NCI-H1105 treated with DMSO at 0.1 percent for 48 hours (cell line): Measurements from ENCODE around the gene ZNF837.
"Not testable (repeated sequence)": the region's sequence is repeated elsewhere in the genome, so short reads cannot be mapped to it uniquely, and the experiment has no call there.

Experiments
- DNase-seq: peaks from one replicate; lab custom pipeline; 2025; lab: John Stamatoyannopoulos, UW

The ZNF837 gene

DNA sequence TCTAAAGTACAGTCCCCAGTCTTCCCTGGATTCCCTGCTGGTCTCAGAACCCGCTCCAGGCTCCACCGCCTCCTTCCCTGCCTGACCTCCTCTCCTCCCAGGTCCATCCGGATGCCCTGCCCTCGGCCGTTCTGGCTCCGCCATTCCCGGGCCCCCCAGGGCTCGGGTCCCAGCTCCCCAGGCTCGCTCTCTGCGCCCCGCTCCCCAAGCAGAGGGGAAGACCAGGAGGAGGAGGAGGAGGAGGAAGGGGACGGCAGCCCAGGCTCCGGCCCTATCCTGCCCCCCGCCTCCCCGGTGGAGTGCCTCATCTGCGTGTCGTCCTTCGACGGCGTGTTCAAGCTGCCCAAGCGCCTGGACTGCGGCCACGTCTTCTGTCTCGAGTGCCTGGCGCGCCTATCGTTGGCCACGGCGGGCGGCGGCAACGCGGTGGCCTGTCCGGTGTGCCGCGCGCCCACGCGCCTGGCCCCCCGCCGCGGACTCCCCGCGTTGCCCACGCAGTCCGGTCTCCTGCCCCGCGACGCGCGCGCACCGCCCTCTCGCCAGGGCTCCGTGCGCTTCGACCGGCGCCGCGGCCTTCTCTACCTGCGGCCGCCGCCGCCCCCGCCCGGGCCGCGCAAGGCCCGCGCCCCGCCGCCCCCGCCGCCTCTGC, 15.3 kb upstream of the ZNF837 start:
- DNase-seq, result no peak

DNA sequence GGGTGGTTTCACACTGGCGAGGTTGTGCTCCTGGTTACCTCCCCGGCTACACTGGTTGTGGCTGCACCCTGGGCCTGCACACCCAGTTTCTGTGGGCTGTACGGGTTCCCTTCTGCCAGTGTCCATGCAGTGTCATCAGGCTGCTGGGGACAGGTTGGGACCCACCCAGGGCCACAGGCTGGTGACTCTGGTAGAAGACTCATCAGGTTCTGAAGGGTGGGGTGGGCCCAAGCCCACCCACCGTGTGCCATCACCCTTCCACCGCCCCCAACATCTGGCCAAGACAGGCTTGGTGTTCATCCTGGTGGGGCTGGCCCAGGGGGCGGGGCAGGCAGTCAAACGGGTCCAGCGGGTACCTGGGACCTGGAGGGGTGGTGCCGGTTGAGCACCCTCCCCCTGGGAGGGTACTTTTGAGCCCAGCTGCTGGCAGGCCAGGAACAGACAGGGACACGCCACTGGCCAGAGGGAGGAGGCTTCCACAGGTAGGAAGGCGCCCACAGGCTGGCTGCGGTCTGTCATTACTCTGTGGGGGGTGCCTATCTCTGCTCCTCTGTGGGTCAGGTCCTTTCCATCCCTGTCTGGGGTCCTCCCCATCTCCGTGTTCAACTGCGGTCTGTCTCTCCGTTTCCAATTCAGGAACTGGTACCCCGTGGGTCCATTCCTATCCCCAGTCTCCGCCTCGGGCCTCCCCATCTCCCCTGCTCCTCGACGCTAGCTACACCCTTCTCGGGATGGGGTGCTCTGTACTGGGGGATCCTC, 14.6 kb upstream of the ZNF837 start, which contains the start of gene RNF225:
Gene RNF225, plus strand, starts transcription at position 437 of the 759 bp plus-strand sequence. CDS start 434 bp downstream, outside the sequence.
- DNase-seq, result no peak

DNA sequence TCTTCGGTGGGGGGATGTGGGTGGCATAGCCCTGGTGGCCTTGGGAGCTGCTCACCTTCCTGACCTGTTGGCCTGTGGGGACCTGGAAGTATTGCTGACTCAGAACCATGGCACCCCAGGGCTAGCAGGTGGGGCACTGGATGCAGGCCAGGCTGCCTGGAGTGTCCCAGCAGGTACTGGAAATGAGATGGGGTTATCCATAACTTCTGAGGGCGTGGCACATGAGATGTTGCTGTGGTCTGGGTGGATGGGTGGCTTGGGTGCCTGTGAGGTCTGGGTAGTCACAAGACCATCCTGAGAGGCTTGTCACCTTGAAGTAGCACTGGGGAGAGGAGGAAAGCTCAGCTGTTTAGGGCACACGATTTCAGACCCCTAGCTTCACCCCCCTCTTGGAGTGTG, 14.0 kb upstream of the ZNF837 start:
- DNase-seq, result no peak

DNA sequence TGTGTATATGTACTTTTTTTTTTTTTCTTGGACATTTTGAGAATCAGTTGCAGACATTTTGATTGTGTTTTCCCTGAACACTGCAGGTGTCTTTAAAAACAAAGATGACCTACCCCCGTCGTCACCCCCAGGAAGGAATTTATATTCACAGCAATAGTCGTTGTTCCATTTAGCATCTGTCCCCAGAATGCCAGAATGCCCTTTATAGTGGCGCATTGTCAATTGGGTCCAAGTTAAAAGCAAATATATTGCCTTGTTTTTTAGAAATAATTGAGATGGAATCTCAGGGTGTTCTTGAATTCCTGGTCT, 12.8 kb upstream of the ZNF837 start:
- DNase-seq, result no peak

DNA sequence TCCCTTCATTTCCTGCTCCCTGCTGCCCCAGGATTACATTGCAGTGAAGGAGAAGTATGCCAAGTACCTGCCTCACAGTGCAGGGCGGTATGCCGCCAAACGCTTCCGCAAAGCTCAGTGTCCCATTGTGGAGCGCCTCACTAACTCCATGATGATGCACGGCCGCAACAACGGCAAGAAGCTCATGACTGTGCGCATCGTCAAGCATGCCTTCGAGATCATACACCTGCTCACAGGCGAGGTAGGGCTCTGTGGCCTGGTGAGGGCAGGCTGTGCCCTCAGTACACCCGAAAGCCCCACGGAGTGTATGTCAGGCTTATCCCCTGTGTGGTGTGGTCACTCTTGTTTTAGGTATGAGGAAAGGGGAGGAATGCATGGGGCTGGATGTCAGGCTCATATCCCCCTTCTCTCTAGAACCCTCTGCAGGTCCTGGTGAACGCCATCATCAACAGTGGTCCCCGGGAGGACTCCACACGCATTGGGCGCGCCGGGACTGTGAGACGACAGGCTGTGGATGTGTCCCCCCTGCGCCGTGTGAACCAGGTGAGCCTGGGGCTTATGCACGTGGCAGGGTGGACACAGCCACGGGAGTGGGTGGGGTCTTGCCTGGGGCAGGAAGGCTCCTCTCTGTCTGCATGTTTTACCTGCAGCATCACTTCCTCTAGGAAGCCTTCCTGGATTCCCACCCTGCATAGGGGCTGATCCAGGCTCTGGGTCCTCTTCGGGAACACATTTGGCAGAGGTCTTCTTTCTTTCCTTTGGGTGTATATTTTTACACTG, 12.3 kb upstream of the ZNF837 start:
- no peak for DNase-seq

DNA sequence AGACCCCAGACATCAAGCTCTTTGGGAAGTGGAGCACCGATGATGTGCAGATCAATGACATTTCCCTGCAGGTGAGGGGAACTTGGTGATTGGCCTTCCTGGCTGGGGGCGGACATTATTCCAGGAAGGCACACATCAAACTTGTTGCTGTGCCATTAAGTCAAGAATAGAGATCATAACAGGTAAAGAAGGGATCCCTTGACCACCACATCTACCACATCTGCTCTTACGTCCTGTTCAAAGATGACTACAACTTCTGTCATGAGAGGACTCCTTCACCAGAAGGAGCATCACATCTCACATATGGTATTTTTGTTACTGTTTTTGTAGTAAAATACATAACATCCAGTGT, 7.3 kb upstream of the ZNF837 start:
- no peak for DNase-seq

DNA sequence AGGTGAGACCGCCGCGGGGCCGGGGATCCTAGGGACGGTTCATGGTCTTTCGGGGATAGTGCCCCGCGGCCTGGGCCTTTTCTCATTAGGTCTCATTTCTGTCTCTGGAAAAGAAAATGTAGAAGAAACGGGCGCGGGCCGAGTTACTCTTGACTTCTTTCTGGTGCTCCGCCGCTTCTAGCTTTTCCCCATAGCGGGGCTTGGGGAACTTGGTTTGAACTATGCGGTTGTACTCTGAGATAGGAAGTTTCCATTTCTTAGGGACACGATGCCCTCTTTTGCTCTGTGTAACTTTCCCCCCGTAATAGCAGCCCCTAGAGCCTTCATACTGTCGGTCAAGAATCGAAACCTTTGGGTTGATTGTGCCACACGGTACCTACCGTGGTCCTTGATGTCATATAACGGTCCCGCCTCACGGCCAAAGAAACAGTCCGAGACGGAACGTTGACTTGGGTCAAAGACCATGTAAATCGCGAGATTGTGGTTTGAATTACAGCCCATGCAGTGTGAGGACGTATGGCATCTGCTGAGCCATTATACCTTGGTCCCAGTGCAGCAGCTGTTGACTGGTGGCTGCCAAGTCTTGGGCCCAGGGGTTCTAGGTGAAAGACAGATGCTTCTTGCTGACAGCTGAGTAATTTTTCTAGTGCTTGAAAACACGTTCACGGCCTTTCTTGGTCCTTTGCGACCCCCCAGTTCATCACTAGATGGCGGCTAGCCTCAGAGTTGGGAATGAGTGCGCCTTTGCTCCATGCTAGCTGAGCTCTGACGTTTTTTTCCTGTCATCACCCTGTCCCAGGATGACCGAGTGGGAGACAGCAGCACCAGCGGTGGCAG, 6.7 kb upstream of the ZNF837 start:
- no peak for DNase-seq

DNA sequence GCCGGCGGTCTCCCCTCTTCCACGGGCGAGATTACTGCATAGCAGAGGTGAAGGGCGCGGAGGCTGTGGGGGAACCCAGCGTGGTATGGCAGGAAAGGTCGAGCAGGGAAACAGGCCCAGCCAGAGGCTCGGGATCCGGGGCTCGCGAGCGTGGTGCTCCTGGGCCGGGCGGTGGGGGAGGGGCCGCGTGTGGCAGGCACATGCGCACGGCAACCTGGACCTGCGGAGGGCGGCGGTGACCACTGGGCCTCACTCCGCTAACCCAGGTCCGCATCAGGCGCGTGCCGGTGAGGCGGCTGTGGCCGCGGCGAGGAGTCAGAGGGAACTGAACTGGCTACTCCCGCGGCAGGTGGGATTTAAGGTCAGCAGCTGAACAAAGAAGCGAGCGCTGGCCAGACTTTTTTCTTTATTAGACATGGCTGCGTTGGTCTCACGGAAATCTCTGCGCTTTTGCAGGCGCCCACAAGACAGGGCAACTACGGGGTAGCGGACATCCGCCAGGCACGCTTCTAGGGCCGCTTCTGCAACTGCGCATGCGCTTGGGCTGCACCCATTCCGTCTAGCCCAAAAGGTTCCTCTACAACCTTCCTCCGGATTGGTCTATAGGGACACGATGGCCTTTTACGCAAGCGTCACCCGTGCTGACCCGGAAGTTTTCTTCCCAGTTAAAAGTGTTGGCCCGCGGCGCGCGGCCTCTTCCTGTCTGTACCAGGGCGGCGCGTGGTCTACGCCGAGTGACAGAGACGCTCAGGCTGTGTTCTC, 5.9 kb upstream of the ZNF837 start, which contains the start of gene RPS5:
Gene RPS5, plus strand, starts transcription at position 694 of the 762 bp plus-strand sequence. CDS start 869 bp downstream, outside the sequence.
- peak; percentile 97 for DNase-seq

DNA sequence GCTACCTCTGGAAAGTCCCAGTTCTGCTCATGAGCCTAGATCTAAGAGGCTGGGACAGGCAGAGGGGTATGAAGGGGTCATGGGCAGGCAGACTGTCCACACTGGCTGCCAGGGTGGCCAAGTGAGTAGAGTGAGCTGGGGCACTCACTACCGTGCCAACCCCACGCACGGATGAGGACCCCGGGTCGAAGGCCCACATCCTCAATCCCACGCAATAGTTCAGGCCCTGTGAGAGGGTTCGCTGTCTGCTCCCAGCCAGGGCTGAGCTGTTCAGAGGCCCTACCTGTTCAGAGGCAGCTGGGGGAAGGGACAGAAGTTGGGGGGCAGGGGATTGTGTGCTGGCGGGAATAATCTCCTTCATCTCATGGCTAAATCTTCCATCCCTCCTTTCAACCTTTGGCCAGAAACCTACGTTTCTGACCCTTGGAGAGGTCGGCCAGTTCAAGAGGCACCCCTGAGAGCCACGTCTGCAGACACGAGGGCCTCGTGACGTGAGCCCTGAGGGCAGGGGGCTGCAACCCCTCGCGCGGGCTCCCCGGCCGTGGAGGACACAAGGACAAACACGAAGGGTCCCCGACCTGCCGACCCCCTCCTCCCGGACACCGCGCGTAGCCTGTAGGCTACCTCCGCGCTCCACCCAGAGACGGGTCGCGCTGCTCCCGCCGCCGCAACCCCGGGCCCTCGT, 5.2 kb upstream of the ZNF837 start:
- DNase-seq, result no peak

DNA sequence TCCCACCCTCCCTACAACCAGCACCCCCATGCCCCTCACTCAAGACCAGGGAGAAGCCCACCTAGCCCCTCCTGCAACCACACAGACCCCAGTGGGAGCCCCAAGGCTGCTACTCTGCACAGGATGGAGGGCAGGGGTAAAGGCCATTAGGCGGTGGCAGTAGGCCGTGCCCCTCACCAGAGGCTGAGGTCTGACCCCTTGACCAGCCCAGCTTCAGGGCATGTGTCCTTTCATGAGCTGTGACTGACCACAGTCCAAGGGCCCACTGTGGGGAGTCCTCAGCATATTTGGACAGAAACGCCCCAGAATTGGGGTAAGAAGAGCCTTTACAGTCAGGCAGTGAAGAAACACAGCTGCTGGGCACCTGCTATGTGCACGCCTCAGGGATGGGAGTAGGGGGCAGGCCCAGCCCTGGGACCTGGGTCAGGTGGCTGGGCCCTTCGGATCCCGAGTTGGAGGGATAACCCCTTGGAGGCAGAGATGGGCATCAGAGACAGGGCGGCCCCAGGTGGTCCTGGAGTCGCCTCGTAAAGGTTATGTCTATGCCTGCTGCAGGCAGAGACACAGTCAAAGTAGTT, 4.6 kb upstream of the ZNF837 start:
- no peak for DNase-seq

DNA sequence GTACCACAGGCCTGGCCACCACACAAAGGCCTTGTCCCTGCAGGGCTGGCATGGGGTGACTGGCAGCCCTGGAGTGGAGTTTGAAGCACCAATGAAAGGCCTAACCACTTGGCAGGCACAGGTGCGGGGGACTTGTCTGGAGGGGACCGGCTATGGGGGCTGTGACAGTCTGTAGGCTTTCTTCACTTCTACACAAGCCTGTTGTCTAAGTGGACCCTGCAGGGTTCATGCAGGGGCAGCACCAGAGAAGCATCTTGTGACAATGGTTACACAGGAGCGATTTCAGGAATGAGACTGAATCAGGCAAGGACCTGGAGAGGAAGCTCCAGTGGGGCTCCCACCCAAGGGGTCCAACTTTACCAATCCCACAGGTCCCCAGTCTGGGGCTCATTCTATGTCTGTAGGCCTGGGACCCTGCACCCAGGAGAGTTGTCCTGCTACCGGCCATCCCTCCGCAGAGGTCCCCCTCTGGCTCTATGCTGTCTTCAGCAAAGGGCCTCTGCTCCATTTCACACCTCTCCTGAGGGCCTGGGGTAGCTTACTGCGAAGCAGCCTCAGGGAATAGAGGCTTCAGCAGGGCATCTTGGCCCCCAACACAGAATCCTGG, 2.3 kb upstream of the ZNF837 start:
- no peak for DNase-seq

DNA sequence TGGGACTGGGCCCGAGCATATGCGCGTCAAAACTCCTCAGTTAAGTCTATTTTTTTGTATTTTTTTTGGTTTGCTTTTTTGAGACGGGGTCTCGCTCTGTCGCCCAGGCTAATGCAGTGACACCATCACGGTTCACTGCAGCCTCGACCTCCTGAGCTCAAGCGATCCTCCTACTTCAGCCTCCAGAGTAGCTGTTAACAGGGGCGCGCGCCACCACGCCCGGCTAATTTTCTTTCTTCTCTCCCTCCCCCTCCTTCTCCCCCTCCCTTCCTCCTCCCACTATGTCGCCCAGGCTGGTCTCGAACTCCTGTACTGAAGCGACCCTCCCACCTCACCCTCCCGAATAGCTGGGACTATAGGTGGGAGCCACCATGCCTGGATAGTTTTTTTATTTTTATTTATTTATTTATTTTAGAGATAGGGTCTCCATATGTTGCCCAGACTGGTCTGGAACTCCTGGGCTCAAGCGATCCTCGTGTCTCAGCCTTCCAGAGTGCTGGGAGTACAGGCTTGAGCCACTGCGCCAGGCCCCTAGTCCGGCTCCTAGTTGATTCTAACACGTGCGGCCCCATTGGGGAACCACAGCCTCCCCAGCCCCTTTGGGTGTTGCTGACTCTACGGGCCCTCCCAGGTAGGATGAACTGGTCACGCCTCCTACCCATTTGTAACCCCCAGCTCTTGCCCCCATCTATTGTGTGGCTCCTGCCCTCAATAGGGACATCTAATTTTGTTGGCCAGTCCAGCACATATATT, 806 bp upstream of the ZNF837 start:
- DNase-seq, result no peak

DNA sequence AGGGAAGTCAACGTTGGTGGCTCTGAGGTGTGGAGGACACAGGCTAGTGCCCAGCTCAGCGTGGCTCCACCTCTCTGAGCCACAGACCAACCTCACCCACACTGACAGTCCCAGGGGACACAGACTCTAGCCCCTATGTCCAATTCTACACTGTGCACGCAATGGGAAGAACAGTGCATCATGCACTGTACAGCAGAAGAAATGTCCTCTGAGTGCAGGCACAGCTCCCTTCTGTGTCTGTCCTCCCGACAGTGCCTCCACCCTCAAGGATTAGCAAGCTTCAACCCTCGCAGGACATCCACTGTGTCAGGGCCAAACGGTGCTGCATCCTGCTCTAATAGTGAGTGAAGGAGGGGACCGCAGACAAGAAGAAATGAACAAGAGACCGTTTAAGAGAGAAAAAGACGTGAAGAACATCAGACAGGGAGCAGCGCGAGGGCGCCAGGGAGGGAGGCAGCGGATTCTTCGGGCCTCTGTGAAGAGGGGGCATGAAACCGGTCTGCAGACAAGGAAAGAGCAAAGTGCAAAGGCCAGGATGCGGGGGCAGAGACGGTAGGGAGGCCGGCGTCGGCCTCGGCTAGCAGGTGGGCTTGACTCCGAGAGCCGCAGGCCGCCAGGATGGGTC, 681 bp downstream of the ZNF837 start:
- no peak for DNase-seq

DNA sequence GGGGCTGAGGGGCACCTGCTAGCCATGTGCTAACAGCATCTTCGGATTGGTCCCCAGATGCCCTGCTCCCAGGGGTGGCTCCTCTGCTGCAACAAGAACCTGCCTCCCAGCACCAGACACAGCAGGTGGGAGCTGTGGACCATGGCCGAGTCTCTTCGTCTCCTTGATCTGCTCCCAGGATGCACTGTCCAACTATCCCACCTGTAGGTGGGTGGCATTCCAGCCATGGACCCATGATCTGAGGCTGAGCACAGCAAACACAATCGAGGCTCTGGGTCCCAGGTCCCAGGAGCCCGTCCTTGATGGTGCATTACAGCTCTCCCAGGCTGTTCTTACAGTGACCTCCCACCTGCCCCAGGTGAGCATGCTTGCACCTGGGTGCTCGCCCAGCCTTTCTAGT, 1.6 kb downstream of the ZNF837 start:
- no peak for DNase-seq

DNA sequence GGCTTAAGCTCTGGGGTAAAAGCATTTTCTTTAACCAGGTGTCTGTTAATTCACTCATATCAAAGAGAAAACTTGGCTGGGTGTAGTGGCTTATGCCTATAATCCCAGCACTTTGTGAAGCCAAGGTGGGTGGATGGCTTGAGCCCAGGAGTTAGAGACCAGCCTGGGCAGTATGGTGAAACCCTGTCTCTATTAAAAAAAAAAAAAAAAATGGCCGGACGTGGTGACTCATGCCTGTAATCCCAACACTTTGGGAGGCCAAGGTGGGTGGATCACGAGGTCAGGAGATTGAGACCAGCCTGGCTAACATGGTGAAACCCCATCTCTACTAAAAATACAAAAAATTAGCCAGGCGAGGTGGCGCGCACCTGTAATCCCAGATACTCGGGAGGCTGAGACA, 4.1 kb downstream of the ZNF837 start:
- DNase-seq, result not testable (repeated sequence)

DNA sequence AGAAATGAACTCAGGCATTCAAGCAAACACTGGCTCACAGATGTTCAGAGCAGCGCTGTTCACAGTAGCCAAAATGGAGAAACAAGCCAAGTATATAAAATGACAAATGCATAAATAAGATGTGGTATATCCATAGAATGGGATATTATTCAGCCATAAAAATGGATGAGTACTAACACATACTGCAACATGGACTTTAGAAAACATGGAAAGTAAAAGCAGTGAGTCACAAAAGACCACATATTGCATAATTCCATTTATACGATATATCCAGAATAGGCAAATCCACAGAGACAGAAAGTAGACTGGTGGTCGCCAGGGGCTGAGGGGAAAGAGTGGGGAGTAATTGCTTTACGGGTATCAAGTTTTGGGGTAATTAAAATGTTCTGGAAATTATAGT, 6.6 kb downstream of the ZNF837 start:
- DNase-seq, result no peak

DNA sequence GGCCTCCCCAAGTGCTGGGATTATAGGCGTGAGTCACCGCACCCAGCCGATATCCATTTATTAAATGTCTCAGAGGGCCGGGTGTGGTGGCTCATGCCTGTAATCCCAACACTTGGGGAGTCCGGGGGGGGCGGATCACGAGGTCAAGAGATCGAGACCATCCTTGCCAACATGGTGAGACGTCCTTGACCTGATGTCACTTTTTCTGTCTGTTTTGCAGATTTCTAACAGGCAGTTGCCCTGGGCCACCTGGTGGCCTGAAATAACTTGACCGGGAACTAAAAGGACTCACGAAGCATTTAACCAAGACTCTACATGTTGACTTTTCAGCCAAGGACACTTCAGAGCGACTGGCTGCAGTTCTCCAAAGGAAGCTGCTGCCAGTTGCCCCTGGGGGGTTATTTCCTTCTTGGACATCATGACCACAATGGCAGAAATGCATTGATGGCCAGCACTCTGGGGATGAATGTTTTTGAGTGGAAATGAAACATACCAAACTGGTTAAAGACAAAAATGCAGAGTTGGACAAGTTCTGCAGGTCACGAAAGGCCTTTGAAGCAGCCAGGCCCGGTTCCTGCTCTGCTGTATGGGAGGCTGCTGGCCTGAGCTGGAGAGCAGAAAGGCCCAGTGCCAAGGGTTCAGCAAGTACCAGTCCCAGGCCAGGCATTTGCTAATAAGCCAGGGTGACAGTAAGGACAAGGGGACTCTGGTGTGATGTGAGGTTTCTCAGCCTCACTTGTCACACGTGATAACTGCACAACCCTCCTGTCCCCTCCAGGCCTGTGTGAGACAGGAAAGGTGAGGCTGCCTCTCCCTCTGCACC, 8.3 kb downstream of the ZNF837 start:
- no peak for DNase-seq
